Measurements from ENCODE around the gene AKIRIN2. TPM values are rescaled to one million over a fixed set of nuclear protein-coding genes. Genes with fewer than 3 reads are reported as not detected.
A peak's percentile ranks its signal among the peaks of the same experiment; 100 is the strongest.

AKIRIN2 gene
- total and polyA plus RNA-seq, 2 of the 13 experiments (the other 11 are each of a cell fraction or from before 2014, with no cell fraction given) = 15.6 to 23.4 TPM

DNA sequence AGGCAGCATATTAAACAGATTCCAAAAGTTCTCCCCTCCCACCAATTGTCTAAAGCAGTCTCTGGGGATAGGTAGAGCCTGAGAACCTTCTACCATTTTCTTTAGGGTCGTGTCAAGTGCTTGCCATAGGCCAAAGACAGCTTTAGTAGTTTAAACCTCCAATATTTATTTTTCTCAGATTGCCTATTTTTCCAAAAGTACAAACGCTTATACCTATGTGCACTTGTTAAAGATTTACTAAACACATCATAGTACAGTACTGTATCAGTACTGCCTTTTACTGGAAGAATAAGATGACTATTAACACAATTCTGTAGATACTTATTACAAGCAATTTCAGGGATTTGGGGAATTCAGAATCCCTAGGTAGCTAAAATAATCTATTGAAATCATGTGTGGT lies 29.4 kb downstream of the AKIRIN2 start (continued):
- TF ChIP-seq, protein P1, sequence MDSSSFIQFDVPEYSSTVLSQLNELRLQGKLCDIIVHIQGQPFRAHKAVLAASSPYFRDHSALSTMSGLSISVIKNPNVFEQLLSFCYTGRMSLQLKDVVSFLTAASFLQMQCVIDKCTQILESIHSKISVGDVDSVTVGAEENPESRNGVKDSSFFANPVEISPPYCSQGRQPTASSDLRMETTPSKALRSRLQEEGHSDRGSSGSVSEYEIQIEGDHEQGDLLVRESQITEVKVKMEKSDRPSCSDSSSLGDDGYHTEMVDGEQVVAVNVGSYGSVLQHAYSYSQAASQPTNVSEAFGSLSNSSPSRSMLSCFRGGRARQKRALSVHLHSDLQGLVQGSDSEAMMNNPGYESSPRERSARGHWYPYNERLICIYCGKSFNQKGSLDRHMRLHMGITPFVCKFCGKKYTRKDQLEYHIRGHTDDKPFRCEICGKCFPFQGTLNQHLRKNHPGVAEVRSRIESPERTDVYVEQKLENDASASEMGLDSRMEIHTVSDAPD (CRISPR knock-in tag; IDR thresholded peaks at IDR 0.05) = 0 out of 2 replicates have a peak, but pooled peaks have one; percentile 41
- peak; percentile 62 for TF ChIP-seq GATAD2A (CRISPR knock-in tag; IDR thresholded peaks at IDR 0.05)
- peak; percentile 72; the same call in 1 of the 2 replicates for TF ChIP-seq NR2F2 (IDR thresholded peaks at IDR 0.05; ENCODE audit: borderline replicate concordance, low read depth)
- TF ChIP-seq, protein P2, sequence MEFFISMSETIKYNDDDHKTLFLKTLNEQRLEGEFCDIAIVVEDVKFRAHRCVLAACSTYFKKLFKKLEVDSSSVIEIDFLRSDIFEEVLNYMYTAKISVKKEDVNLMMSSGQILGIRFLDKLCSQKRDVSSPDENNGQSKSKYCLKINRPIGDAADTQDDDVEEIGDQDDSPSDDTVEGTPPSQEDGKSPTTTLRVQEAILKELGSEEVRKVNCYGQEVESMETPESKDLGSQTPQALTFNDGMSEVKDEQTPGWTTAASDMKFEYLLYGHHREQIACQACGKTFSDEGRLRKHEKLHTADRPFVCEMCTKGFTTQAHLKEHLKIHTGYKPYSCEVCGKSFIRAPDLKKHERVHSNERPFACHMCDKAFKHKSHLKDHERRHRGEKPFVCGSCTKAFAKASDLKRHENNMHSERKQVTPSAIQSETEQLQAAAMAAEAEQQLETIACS (CRISPR knock-in tag; IDR thresholded peaks at IDR 0.05) = no peak
- no peak for TF ChIP-seq CENPT (CRISPR knock-in tag; IDR thresholded peaks at IDR 0.05; ENCODE audit: low read depth)
- peak; percentile 58; the same call in 1 of the 2 replicates for TF ChIP-seq SIX1 (CRISPR knock-in tag; IDR thresholded peaks at IDR 0.05; ENCODE audit: borderline replicate concordance)
- no peak for TF ChIP-seq RBFOX2 (IDR thresholded peaks at IDR 0.05; ENCODE audit: low read depth, low read length)
- TF ChIP-seq ZNF3 (CRISPR knock-in tag; IDR thresholded peaks at IDR 0.05) = 0 out of 2 replicates have a peak, but pooled peaks have one; percentile 49
- no peak for TF ChIP-seq ZNF230 (CRISPR knock-in tag; IDR thresholded peaks at IDR 0.05)
- 0 out of 2 replicates have a peak, but pooled peaks have one; percentile 19 for TF ChIP-seq HOXA5 (CRISPR knock-in tag; IDR thresholded peaks at IDR 0.05)
- no peak for TF ChIP-seq ZNF24 (IDR thresholded peaks at IDR 0.05)
- TF ChIP-seq ZNF510 (CRISPR knock-in tag; IDR thresholded peaks at IDR 0.05; ENCODE audit: low read depth) = no peak
- TF ChIP-seq ZNF816 (CRISPR knock-in tag; IDR thresholded peaks at IDR 0.05; ENCODE audit: borderline replicate concordance) = no peak
- no peak for TF ChIP-seq HNRNPH1 (optimal IDR thresholded peaks at IDR 0.05; ENCODE audit: low read depth, low read length)
- no peak for TF ChIP-seq TSC22D2 (CRISPR knock-in tag; IDR thresholded peaks at IDR 0.05; ENCODE audit: borderline replicate concordance)
- TF ChIP-seq, protein P3, sequence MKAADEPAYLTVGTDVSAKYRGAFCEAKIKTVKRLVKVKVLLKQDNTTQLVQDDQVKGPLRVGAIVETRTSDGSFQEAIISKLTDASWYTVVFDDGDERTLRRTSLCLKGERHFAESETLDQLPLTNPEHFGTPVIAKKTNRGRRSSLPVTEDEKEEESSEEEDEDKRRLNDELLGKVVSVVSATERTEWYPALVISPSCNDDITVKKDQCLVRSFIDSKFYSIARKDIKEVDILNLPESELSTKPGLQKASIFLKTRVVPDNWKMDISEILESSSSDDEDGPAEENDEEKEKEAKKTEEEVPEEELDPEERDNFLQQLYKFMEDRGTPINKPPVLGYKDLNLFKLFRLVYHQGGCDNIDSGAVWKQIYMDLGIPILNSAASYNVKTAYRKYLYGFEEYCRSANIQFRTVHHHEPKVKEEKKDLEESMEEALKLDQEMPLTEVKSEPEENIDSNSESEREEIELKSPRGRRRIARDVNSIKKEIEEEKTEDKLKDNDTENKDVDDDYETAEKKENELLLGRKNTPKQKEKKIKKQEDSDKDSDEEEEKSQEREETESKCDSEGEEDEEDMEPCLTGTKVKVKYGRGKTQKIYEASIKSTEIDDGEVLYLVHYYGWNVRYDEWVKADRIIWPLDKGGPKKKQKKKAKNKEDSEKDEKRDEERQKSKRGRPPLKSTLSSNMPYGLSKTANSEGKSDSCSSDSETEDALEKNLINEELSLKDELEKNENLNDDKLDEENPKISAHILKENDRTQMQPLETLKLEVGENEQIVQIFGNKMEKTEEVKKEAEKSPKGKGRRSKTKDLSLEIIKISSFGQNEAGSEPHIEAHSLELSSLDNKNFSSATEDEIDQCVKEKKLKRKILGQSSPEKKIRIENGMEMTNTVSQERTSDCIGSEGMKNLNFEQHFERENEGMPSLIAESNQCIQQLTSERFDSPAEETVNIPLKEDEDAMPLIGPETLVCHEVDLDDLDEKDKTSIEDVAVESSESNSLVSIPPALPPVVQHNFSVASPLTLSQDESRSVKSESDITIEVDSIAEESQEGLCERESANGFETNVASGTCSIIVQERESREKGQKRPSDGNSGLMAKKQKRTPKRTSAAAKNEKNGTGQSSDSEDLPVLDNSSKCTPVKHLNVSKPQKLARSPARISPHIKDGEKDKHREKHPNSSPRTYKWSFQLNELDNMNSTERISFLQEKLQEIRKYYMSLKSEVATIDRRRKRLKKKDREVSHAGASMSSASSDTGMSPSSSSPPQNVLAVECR (CRISPR knock-in tag; IDR thresholded peaks at IDR 0.05; ENCODE audit: borderline replicate concordance) = no peak
- no peak for TF ChIP-seq ZSCAN31 (CRISPR knock-in tag; IDR thresholded peaks at IDR 0.05; ENCODE audit: low read depth)
- peak; percentile 62 for TF ChIP-seq RARA (CRISPR knock-in tag; IDR thresholded peaks at IDR 0.05)
- no peak for TF ChIP-seq SOX13 (IDR thresholded peaks at IDR 0.05)
- peak in 1 of 2 experiments; percentile 83; a peak in 2 of 4 replicates for TF ChIP-seq SOX13 (CRISPR knock-in tag; conservative IDR thresholded peaks at IDR 0.05 in 1 of 2, IDR thresholded peaks at IDR 0.05 in 1 of 2)
- TF ChIP-seq NFIC (IDR thresholded peaks at IDR 0.05; ENCODE audit: low read length) = 0 out of 2 replicates have a peak, but pooled peaks have one; percentile 62
- no peak for TF ChIP-seq ZNF567 (CRISPR knock-in tag; IDR thresholded peaks at IDR 0.05; ENCODE audit: borderline replicate concordance)
- TF ChIP-seq POLR2A (IDR thresholded peaks at IDR 0.05; ENCODE audit: insufficient read depth in 1 of 2, low read depth in 2 of 2, low read length in 2 of 2) = no peak
- TF ChIP-seq EEA1 (CRISPR knock-in tag; IDR thresholded peaks at IDR 0.05; ENCODE audit: borderline replicate concordance) = no peak
- TF ChIP-seq TP53 (CRISPR knock-in tag; conservative IDR thresholded peaks at IDR 0.05) = no peak
- TF ChIP-seq EP300 (IDR thresholded peaks at IDR 0.05; ENCODE audit: low read depth in 2 of 2, low read length in 2 of 2) = peak in 1 of 2 experiments; percentile 67; a peak in 2 of 4 replicates
- no peak for TF ChIP-seq EP300 (CRISPR knock-in tag; IDR thresholded peaks at IDR 0.05; ENCODE audit: borderline replicate concordance)
